IMR-90 (cell line): ENCODE data around the gene LTBP4. TPM values are rescaled to one million over a fixed set of nuclear protein-coding genes. Genes with fewer than 3 reads are reported as not detected.
"Not testable (repeated sequence)": the region's sequence is repeated elsewhere in the genome, so short reads cannot be mapped to it uniquely, and the experiment has no call there.

Source experiments
- ATAC-seq: fragments of 200-7000 bp; cut with Tn5 transposase; 2 replicates; pipeline ENCODE4 v1.9.1; 2020; ENCODE audit warnings: low read depth, mild to moderate bottlenecking, moderate library complexity
- BruUV-seq: library from RNA; stranded (reverse); fragments of 400-500 nt; replicated peaks from 2 replicates; lab custom pipeline; 2021; lab: Mats Ljungman, UMichigan
- CTCF ChIA-PET: fragments of 300-600 bp; formaldehyde crosslinking; extraction: SDS; loops from one replicate; lab custom pipeline; 2021; ENCODE audit warnings: antibody characterized with exemption; lab: Yijun Ruan, JAX
- POLR2A ChIA-PET: fragments of 300-600 bp; sonication (Branson Sonifier 250); formaldehyde crosslinking; loops from one replicate; lab custom pipeline; 2022; ENCODE audit warnings: antibody characterized with exemption; ENCODE audit not compliant: unreplicated experiment; lab: Charles Lee
- DNase-seq: peaks from one replicate; pipeline ENCODE4 v3.0.0; 2013
- H2AFZ ChIP-seq: replicated peaks from 2 replicates; pipeline ENCODE3; 2013; ENCODE audit warnings: low read length, mild to moderate bottlenecking; ENCODE audit not compliant: poor library complexity
- H2AK5ac ChIP-seq: 2 replicates; pipeline ENCODE4 v1.6.1; 2013; ENCODE audit warnings: low read depth, low read length, inconsistent platforms
- H2AK9ac ChIP-seq: replicated peaks from 2 replicates; pipeline ENCODE3; 2013; ENCODE audit warnings: mild to moderate bottlenecking, low read depth, low read length, moderate library complexity; ENCODE audit not compliant: poor library complexity
- H2BK120ac ChIP-seq: 2 replicates; pipeline ENCODE4 v1.6.1; 2013; ENCODE audit warnings: low read depth, low read length, inconsistent platforms
- H2BK15ac ChIP-seq: 3 replicates; pipeline ENCODE4 v1.6.1; 2013; ENCODE audit warnings: low read depth, low read length, inconsistent platforms
- H2BK20ac ChIP-seq: 2 replicates; pipeline ENCODE4 v1.6.1; 2013; ENCODE audit warnings: low read depth, mild to moderate bottlenecking, inconsistent platforms, low read length, moderate library complexity
- H2BK5ac ChIP-seq: 2 replicates; pipeline ENCODE4 v1.6.1; 2013; ENCODE audit warnings: mild to moderate bottlenecking, low read depth, low read length, inconsistent platforms; ENCODE audit not compliant: poor library complexity, severe bottlenecking
- H3K14ac ChIP-seq: replicated peaks from 2 replicates; pipeline ENCODE4 v1.6.1; 2013; ENCODE audit warnings: low read depth, low read length, inconsistent platforms
- H3K18ac ChIP-seq: 2 replicates; pipeline ENCODE4 v1.6.1; 2013; ENCODE audit warnings: low read depth, low read length, control low read depth
- H3K23ac ChIP-seq: 2 replicates; pipeline ENCODE4 v1.6.1; 2013; ENCODE audit warnings: low read depth, low read length, inconsistent platforms
- H3K27ac ChIP-seq: 2 replicates; pipeline ENCODE4 v1.5.1; 2013; ENCODE audit warnings: mild to moderate bottlenecking, control low read depth, low read length; ENCODE audit not compliant: insufficient read depth
- H3K27me3 ChIP-seq: 2 replicates; pipeline ENCODE4 v1.6.1; 2013; ENCODE audit warnings: low read length; ENCODE audit not compliant: control insufficient read depth, insufficient read depth
- H3K36me3 ChIP-seq: 2 replicates; pipeline ENCODE4 v1.6.1; 2013; ENCODE audit warnings: low read length, mixed read lengths; ENCODE audit not compliant: control insufficient read depth, insufficient read depth
- H3K4ac ChIP-seq: 2 replicates; pipeline ENCODE4 v1.6.1; 2013; ENCODE audit warnings: low read depth, low read length, inconsistent platforms
- H3K4me1 ChIP-seq: 2 replicates; pipeline ENCODE4 v1.6.1; 2013; ENCODE audit warnings: low read length, mixed read lengths; ENCODE audit not compliant: control insufficient read depth, insufficient read depth
- H3K4me2 ChIP-seq: 2 replicates; pipeline ENCODE4 v1.6.1; 2013; ENCODE audit warnings: low read depth, mild to moderate bottlenecking, control low read depth, low read length, moderate library complexity
- H3K4me3 ChIP-seq: 2 replicates; pipeline ENCODE4 v1.5.1; 2013; ENCODE audit warnings: low read depth, mild to moderate bottlenecking, control low read depth, low read length, moderate library complexity; ENCODE audit not compliant: insufficient read depth
- H3K56ac ChIP-seq: 2 replicates; pipeline ENCODE4 v1.6.1; 2013; ENCODE audit warnings: low read length, inconsistent platforms; ENCODE audit not compliant: insufficient read depth; ENCODE audit errors: extremely low read depth
- H3K79me1 ChIP-seq, 2 experiments: 2 replicates each; pipeline ENCODE4 v1.6.1; 2013; ENCODE audit warnings: low read length in 2 of 2, inconsistent platforms in 1 of 2, low read depth in 1 of 2
- H3K9ac ChIP-seq: 2 replicates; pipeline ENCODE4 v1.6.1; 2013; ENCODE audit warnings: low read depth, low read length, control low read depth
- H3K9me1 ChIP-seq: 2 replicates; pipeline ENCODE4 v1.6.1; 2013; ENCODE audit warnings: low read length, inconsistent platforms; ENCODE audit not compliant: insufficient read depth
- H3K9me3 ChIP-seq: 2 replicates; pipeline ENCODE4 v1.6.1; 2013; ENCODE audit warnings: low read length; ENCODE audit not compliant: control insufficient read depth, insufficient read depth
- H4K20me1 ChIP-seq: 2 replicates; pipeline ENCODE4 v1.6.1; 2013; ENCODE audit warnings: low read length, inconsistent platforms; ENCODE audit not compliant: insufficient read depth
- H4K5ac ChIP-seq: 2 replicates; pipeline ENCODE4 v1.6.1; 2013; ENCODE audit warnings: mild to moderate bottlenecking, low read depth, low read length, control low read depth
- H4K8ac ChIP-seq, 2 experiments: 2 replicates each; pipeline ENCODE4 v1.6.1; 2013; ENCODE audit warnings: low read depth in 2 of 2, low read length in 2 of 2, control low read depth in 1 of 2, inconsistent platforms in 1 of 2
- H4K91ac ChIP-seq: 2 replicates; pipeline ENCODE4 v1.6.1; 2013; ENCODE audit warnings: low read depth, low read length, inconsistent platforms; ENCODE audit not compliant: insufficient read depth
- WGBS, 2 experiments: methylation state at CpG; one replicate each; pipeline versions ENCODE4 v1.1.5 to v1.1.7; 2013; ENCODE audit warnings: missing lambda C conversion rate in 2 of 2; ENCODE audit not compliant: insufficient read length in 1 of 2; ENCODE audit errors: extremely low coverage in 2 of 2; 5-methylcytosine and 5-hydroxymethylcytosine counted together
- dilution Hi-C: fragments of 300-500 bp; cut with HindIII; formaldehyde crosslinking; loops from one replicate; pipeline ENCODE4 v1.14.3; 2018; ENCODE audit warnings: low sequenced_read_pairs; ENCODE audit not compliant: unreplicated experiment
- in situ Hi-C: fragments of 300-500 bp; cut with MboI; formaldehyde crosslinking; loops from 3 replicates; pipeline ENCODE4 v1.14.3; 2019; ENCODE audit warnings: low sequenced_read_pairs, inconsistent platforms, mixed read lengths
- intact Hi-C: fragments of 100-400 bp; cut with micrococcal nuclease; formaldehyde crosslinking; loops from 2 replicates; pipeline ENCODE4 v1.10.0; 2022
- polyA plus RNA-seq, 3 experiments: library from polyadenylated mRNA; depleted of rRNA; stranded (reverse); fragments of >200 nt; gene quantifications; 2 replicates each; pipeline ENCODE4 v1.2.3, GENCODE V29; 2012; ENCODE audit warnings: low replicate concordance in 1 of 3
- total RNA-seq: library from RNA; depleted of rRNA; stranded (reverse); fragments of >200 nt; gene quantifications from 2 replicates; pipeline ENCODE4 v1.2.3, GENCODE V29; 2012

LTBP4 gene
- total and polyA plus RNA-seq, 2 of the 4 experiments (the other 2 are of a cell fraction): 14.7 to 70.3 TPM

- WGBS, 2 experiments: no CpG with 5 or more reads among the region's 7 CpGs
- DNase-seq, H3K4me1 ChIP-seq, H3K9ac ChIP-seq, H3K56ac ChIP-seq, H2AFZ ChIP-seq, H3K18ac ChIP-seq, H4K5ac ChIP-seq, H2AK5ac ChIP-seq, H3K9me3 ChIP-seq, ATAC-seq, H3K4ac ChIP-seq, H3K27ac ChIP-seq, H4K8ac ChIP-seq, H3K4me3 ChIP-seq, H3K36me3 ChIP-seq, H2BK120ac ChIP-seq, H4K20me1 ChIP-seq, H2AK9ac ChIP-seq, H3K4me2 ChIP-seq, H2BK15ac ChIP-seq, H3K79me1 ChIP-seq, H2BK20ac ChIP-seq, H3K23ac ChIP-seq, BruUV-seq, H3K27me3 ChIP-seq, H3K9me1 ChIP-seq, H2BK5ac ChIP-seq, CTCF ChIA-PET, H4K91ac ChIP-seq, intact Hi-C loops, POLR2A ChIA-PET, dilution Hi-C loops, H3K14ac ChIP-seq: not testable (repeated sequence)
- in situ Hi-C loops: loop anchor here (10.0 to 25.0 kb wide), 2 partner anchors 489 to 607 kb away; partner anchors contain the start of gene HNRNPUL1
These were observed 54.5 kb downstream of the LTBP4 start for GRCh38 chr19:40655684-40656083.
